Chondrocyte (in vitro differentiated cells): ENCODE data around the gene HOXD13. TPM values are rescaled to one million over a fixed set of nuclear protein-coding genes. Genes with fewer than 3 reads are reported as not detected.

Experiments
- DNase-seq: peaks from one replicate; pipeline ENCODE4 v3.0.0; 2021; ENCODE audit warnings: mixed read lengths, low spot score
- H3K27ac Mint-ChIP-seq: one replicate; pipeline ENCODE4 v1.8.0; 2021; ENCODE audit warnings: mild to moderate bottlenecking, moderate library complexity, mixed read lengths; ENCODE audit not compliant: unreplicated experiment
- H3K27me3 Mint-ChIP-seq: 2 replicates; pipeline ENCODE4 v1.8.0; 2021; ENCODE audit warnings: low read depth, mixed read lengths
- H3K36me3 Mint-ChIP-seq: 2 replicates; pipeline ENCODE4 v1.8.0; 2021; ENCODE audit warnings: low read depth, mixed read lengths
- H3K4me1 Mint-ChIP-seq: 2 replicates; pipeline ENCODE4 v1.8.0; 2021; ENCODE audit warnings: low read depth, mild to moderate bottlenecking, mixed read lengths
- H3K4me3 Mint-ChIP-seq: one replicate; pipeline ENCODE4 v1.8.0; 2021; ENCODE audit warnings: mild to moderate bottlenecking, moderate library complexity, mixed read lengths; ENCODE audit not compliant: unreplicated experiment
- H3K9me3 Mint-ChIP-seq: 2 replicates; pipeline ENCODE4 v1.8.0; 2021; ENCODE audit warnings: low read depth, mixed read lengths
- CTCF ChIP-seq: fragments of 200-600 bp; sonication (generic); IDR thresholded peaks from 2 replicates; pipeline ENCODE4 v1.5.0; 2021; ENCODE audit warnings: antibody characterized with exemption, mild to moderate bottlenecking, moderate library complexity
- total RNA-seq: library from RNA; stranded (reverse); gene quantifications from 3 replicates; pipeline ENCODE4 v1.2.1, GENCODE V29; 2021

HOXD13 gene
- total RNA-seq, 1 donor from 2014 or later, result not detected

GRCh38 chr2:176122052-176122682 lies 29.6 kb downstream of the HOXD13 start:
- Mint-ChIP-seq H3K36me3 (peaks cover 7% of the 10 kb centered on the region), H3K9me3 (peaks cover 5% of the 10 kb centered on the region), H3K27me3 (peaks cover 76% of the 10 kb centered on the region), H3K27ac (no peak overlapping the region), H3K4me3 (peak overlapping the region; percentile 44), H3K4me1 (peaks cover 7% of the 10 kb centered on the region)
- no peak for TF ChIP-seq CTCF
- no peak for DNase-seq

DNA sequence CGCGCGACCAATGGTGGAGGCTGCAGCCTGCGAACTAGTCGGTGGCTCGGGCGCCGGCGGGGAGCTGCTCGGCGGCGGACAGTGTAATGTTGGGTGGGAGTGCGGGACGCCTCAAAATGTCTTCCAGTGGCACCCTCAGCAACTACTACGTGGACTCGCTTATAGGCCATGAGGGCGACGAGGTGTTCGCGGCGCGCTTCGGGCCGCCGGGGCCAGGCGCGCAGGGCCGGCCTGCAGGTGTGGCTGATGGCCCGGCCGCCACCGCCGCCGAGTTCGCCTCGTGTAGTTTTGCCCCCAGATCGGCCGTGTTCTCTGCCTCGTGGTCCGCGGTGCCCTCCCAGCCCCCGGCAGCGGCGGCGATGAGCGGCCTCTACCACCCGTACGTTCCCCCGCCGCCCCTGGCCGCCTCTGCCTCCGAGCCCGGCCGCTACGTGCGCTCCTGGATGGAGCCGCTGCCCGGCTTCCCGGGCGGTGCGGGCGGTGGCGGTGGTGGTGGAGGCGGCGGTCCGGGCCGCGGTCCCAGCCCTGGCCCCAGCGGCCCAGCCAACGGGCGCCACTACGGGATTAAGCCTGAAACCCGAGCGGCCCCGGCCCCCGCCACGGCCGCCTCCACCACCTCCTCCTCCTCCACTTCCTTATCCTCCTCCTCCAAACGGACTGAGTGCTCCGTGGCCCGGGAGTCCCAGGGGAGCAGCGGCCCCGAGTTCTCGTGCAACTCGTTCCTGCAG lies 30.3 kb downstream of the HOXD13 start, which contains the start of gene HOXD9:
Gene HOXD9, plus strand, starts transcription at position 37 of the 728 bp plus-strand sequence. Its CDS starts 50 bp downstream, at position 87.
- DNase-seq, result no peak
- no peak for TF ChIP-seq CTCF
- peak within 1 kb of the TSS; percentile 44 for H3K4me3 Mint-ChIP-seq
- H3K4me1 Mint-ChIP-seq, result peaks cover 7% of the 10 kb centered on the region
- H3K27ac Mint-ChIP-seq, result no peak within 1 kb of the TSS
- peaks cover 77% of the 10 kb centered on the region for H3K27me3 Mint-ChIP-seq
- H3K36me3 Mint-ChIP-seq, result peaks cover 7% of the 10 kb centered on the region
- H3K9me3 Mint-ChIP-seq, result peaks cover 5% of the 10 kb centered on the region

GRCh38 chr2:176123411-176124109 lies 31.0 kb downstream of the HOXD13 start:
- peaks cover 3% of the 10 kb centered on the region for H3K9me3 Mint-ChIP-seq
- H3K4me1 Mint-ChIP-seq, result peaks cover 15% of the 10 kb centered on the region
- DNase-seq, result no peak
- peaks cover 7% of the 10 kb centered on the region for H3K36me3 Mint-ChIP-seq
- no peak overlapping the region for H3K27ac Mint-ChIP-seq
- TF ChIP-seq CTCF, result no peak
- H3K27me3 Mint-ChIP-seq, result peaks cover 77% of the 10 kb centered on the region
- H3K4me3 Mint-ChIP-seq, result peak overlapping the region; percentile 16

GRCh38 chr2:176124110-176124946 lies 31.8 kb downstream of the HOXD13 start:
- no peaks in the 10 kb centered on the region for H3K9me3 Mint-ChIP-seq
- TF ChIP-seq CTCF, result no peak
- DNase-seq, result no peak
- H3K4me3 Mint-ChIP-seq, result peak overlapping the region; percentile 16
- peaks cover 5% of the 10 kb centered on the region for H3K36me3 Mint-ChIP-seq
- peaks cover 21% of the 10 kb centered on the region for H3K4me1 Mint-ChIP-seq
- H3K27ac Mint-ChIP-seq, result no peak overlapping the region
- peaks cover 76% of the 10 kb centered on the region for H3K27me3 Mint-ChIP-seq
